Fibroblast of villous mesenchyme (primary cell): Measurements from ENCODE around the gene CSMD2. TPM values are rescaled to one million over a fixed set of nuclear protein-coding genes. Genes with fewer than 3 reads are reported as not detected.

Source experiments
- DNase-seq: peaks from one replicate; pipeline ENCODE4 v3.0.0-alpha.2; 2010; ENCODE audit warnings: low read depth
- H3K4me3 ChIP-seq: 2 replicates; pipeline ENCODE4 v1.5.1; 2011; ENCODE audit warnings: low read depth, mild to moderate bottlenecking, low read length
- total RNA-seq: library from RNA; depleted of rRNA; stranded (reverse); fragments of >200 nt; gene quantifications from 2 replicates; pipeline ENCODE4 v1.2.3, GENCODE V29; 2012
- TF ChIP-seq, protein P1 (sequence below): IDR thresholded peaks from 2 replicates; pipeline ENCODE4 v1.5.1; 2012; ENCODE audit warnings: low read depth, mild to moderate bottlenecking, low read length; ENCODE audit not compliant: insufficient read depth

CSMD2 gene
- total RNA-seq, 1 donor: 3.0 TPM

DNA sequence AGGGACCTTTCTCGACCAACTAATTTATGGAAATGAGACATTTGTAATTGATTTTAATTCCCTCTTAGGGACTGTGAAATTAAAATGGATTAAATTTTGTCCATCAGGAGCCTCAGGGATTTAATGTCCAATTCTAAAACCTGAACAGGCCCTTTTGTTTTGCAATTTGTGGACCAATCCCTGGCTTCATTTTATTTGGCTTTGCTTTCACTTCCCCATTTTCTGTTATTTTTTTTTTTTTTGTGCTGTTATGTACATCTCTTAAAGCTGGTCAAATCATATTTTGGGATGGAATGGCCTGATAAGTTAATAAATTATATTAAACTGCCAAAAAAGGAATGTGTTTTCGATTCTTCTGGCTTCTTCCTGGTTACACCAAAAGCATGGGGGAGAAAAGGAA is 663.7 kb downstream of the CSMD2 start:
- H3K4me3 ChIP-seq: no peak overlapping the region
- no peak for DNase-seq
- TF ChIP-seq, protein P1, sequence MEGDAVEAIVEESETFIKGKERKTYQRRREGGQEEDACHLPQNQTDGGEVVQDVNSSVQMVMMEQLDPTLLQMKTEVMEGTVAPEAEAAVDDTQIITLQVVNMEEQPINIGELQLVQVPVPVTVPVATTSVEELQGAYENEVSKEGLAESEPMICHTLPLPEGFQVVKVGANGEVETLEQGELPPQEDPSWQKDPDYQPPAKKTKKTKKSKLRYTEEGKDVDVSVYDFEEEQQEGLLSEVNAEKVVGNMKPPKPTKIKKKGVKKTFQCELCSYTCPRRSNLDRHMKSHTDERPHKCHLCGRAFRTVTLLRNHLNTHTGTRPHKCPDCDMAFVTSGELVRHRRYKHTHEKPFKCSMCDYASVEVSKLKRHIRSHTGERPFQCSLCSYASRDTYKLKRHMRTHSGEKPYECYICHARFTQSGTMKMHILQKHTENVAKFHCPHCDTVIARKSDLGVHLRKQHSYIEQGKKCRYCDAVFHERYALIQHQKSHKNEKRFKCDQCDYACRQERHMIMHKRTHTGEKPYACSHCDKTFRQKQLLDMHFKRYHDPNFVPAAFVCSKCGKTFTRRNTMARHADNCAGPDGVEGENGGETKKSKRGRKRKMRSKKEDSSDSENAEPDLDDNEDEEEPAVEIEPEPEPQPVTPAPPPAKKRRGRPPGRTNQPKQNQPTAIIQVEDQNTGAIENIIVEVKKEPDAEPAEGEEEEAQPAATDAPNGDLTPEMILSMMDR: no peak

GRCh38 chr1:33500547-33500946 is 664.5 kb downstream of the CSMD2 start:
- TF ChIP-seq, protein P1: peak; percentile 17
- no peak for DNase-seq
- H3K4me3 ChIP-seq: no peak overlapping the region

DNA sequence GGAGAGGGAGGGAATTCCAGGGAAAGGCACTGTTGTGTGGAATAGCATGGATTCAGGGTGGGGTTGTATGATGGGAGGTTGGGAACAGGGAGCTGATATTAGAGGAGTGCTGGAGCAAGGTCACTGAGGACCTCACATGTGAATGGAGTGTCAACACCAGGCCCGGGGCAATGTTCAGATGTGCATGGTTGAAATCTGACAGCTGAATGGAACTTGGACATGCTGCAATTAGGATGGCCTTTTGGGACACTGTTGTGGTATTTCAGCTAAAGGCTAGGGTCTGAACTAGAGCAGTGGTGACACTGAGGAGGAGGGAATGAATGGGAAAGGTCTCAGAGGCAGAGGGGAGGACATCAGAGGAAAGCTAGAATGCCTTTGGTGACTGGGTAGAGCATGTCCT is 667.6 kb downstream of the CSMD2 start:
- no peak for DNase-seq
- TF ChIP-seq, protein P1: no peak
- no peak overlapping the region for H3K4me3 ChIP-seq

DNA sequence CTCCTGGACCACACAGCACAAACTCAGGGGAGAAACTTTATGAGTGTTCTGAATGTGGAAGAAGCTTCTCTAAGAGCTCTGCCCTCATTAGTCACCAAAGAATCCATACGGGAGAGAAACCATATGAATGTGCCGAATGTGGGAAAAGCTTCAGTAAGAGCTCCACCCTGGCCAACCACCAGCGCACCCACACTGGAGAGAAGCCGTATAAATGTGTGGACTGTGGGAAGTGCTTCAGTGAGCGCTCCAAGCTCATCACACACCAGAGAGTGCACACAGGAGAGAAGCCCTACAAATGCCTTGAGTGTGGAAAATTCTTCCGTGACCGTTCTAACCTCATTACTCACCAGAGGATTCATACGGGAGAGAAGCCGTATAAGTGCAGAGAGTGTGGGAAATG is 670.1 kb downstream of the CSMD2 start:
- TF ChIP-seq, protein P1: no peak
- DNase-seq: peak; percentile 1
- H3K4me3 ChIP-seq: no peak overlapping the region

GRCh38 chr1:33488624-33489023 is 676.4 kb downstream of the CSMD2 start:
- TF ChIP-seq, protein P1: no peak
- no peak for DNase-seq

GRCh38 chr1:33482412-33482811 is 682.6 kb downstream of the CSMD2 start:
- H3K4me3 ChIP-seq: no peak overlapping the region
- TF ChIP-seq, protein P1: no peak
- no peak for DNase-seq

More at GRCh38 chr1:33488624-33489023, 676.4 kb downstream of the CSMD2 start:
- no peak overlapping the region for H3K4me3 ChIP-seq

- TF ChIP-seq, protein P1: no peak
- H3K4me3 ChIP-seq: no peak overlapping the region
- no peak for DNase-seq
Observed at GRCh38 chr1:33477451-33477850, 687.6 kb downstream of the CSMD2 start.
